AG09309 (cell line): ENCODE data around the gene VWA1.

ENCODE experiments used
- DNase-seq: peaks from one replicate; pipeline ENCODE4 v3.0.0-alpha.2; 2010; ENCODE audit warnings: low read depth
- H3K4me3 ChIP-seq: 2 replicates; pipeline ENCODE4 v1.5.1; 2011; ENCODE audit warnings: mild to moderate bottlenecking, low read depth, low read length, moderate library complexity; ENCODE audit not compliant: control insufficient read depth
- TF ChIP-seq, protein P1 (sequence below): IDR thresholded peaks from 2 replicates; pipeline ENCODE4 v1.5.1; 2011; ENCODE audit warnings: mild to moderate bottlenecking, low read depth, low read length, inconsistent platforms; ENCODE audit not compliant: insufficient read depth, control insufficient read depth; ENCODE audit errors: missing control alignments

VWA1 gene

DNA sequence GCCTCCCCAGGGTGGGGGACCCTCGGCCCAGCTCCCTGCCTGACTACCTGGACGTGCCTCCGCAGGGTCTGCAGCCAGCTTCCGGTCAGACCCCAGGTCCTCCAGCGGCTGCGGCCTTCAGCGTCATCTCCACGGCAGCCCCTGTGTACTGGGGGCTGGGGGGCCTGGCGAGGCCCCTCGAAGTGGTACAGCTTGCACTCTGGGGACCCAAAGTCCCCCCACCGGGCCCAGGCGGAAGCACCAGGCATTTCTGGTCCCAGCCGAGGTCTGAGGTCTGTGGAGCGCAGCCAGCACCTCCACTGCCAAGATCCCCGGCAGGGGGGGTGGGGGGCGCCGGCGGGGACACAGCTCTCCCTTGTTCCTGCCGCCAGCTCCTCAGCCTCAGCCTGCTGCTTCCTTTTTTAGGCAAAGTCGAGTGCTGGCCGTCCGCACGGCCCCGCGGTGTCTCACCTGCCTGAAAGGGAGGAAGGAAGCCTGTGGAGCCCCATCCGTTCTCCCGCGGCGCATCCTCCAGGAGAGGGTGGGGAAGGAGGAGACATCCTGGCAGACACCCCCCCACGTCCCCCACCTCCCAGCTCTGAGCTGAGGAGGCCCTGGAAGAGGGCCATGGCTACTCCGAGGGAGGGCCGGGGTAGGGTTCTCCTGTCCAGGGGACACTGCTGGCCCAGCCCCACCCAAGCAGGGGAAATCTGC is 1.2 kb upstream of the VWA1 start:
- DNase-seq = no peak
- H3K4me3 ChIP-seq = no peak overlapping the region
- TF ChIP-seq, protein P1, sequence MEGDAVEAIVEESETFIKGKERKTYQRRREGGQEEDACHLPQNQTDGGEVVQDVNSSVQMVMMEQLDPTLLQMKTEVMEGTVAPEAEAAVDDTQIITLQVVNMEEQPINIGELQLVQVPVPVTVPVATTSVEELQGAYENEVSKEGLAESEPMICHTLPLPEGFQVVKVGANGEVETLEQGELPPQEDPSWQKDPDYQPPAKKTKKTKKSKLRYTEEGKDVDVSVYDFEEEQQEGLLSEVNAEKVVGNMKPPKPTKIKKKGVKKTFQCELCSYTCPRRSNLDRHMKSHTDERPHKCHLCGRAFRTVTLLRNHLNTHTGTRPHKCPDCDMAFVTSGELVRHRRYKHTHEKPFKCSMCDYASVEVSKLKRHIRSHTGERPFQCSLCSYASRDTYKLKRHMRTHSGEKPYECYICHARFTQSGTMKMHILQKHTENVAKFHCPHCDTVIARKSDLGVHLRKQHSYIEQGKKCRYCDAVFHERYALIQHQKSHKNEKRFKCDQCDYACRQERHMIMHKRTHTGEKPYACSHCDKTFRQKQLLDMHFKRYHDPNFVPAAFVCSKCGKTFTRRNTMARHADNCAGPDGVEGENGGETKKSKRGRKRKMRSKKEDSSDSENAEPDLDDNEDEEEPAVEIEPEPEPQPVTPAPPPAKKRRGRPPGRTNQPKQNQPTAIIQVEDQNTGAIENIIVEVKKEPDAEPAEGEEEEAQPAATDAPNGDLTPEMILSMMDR = no peak

DNA sequence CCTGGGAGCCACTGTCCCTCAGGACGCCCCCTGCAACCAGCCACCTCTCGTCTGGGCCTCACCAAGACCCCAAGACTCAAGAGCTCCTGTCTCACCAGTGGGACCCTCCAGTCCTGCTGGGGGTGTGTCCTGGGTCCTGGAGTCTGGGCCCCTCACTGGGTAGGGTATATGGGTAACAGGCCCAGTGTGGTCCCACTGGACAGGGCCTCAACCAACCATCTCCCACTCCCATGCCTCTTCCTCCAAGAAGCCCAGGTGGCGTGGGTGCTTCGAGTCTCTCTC is 725 bp upstream of the VWA1 start:
- H3K4me3 ChIP-seq = no peak overlapping the region
- TF ChIP-seq, protein P1 = no peak
- no peak for DNase-seq

DNA sequence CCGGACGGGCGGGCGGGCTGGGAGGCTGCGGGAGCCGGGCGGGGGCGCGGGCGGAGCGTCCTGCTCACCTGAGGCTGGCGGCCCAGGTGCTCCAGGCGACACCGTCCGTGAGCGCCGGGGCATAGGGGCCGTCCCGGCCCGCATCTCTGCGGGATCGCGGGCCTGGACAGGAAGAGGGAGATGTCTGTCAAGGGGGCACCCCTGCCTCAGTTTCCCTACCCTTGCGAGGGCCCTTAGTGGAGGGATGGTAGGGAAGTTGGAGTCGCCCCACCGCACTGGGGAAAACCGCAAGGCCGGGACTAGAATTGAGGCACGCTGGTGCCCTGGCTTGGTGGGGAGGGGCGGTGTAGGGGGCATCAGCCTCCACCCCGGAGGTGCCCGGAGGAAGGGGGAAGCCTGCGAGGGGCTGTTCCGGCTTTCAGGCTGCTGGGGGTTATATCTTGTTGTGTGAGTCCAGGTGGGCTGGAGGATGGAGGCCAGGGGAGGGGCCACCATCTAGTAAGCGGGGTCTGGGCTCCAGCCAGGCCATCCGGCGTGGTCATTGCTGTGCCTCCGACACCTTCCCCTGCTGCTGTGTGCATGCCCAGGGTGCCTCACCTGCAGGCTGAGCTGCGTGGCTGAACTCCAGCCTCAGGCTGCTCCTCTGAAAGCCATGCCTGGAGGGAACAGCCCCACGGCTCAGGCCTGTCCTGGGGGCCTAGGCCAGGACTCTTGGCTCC is 580 bp downstream of the VWA1 start:
- H3K4me3 ChIP-seq = peak overlapping the region; percentile 24
- DNase-seq = no peak
- TF ChIP-seq, protein P1 = no peak

DNA sequence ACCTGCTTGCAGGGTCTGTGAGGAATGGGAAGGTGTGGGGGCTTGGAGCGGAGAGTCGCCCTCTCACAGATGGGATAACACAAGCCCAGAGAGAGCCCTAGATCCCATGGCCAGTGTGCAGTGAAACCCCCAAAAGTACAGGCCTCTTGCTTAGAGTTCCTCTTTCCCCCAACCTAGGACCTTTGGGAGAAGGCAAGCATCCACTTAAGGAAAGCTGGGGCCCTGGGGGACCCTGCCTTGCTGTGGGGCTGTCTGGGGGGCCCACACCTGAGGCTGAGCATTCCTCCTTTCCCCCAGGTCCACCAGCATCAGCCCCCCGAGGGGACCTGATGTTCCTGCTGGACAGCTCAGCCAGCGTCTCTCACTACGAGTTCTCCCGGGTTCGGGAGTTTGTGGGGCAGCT is 1.1 kb downstream of the VWA1 start:
- no peak overlapping the region for H3K4me3 ChIP-seq
- no peak for DNase-seq
- TF ChIP-seq, protein P1 = no peak

DNA sequence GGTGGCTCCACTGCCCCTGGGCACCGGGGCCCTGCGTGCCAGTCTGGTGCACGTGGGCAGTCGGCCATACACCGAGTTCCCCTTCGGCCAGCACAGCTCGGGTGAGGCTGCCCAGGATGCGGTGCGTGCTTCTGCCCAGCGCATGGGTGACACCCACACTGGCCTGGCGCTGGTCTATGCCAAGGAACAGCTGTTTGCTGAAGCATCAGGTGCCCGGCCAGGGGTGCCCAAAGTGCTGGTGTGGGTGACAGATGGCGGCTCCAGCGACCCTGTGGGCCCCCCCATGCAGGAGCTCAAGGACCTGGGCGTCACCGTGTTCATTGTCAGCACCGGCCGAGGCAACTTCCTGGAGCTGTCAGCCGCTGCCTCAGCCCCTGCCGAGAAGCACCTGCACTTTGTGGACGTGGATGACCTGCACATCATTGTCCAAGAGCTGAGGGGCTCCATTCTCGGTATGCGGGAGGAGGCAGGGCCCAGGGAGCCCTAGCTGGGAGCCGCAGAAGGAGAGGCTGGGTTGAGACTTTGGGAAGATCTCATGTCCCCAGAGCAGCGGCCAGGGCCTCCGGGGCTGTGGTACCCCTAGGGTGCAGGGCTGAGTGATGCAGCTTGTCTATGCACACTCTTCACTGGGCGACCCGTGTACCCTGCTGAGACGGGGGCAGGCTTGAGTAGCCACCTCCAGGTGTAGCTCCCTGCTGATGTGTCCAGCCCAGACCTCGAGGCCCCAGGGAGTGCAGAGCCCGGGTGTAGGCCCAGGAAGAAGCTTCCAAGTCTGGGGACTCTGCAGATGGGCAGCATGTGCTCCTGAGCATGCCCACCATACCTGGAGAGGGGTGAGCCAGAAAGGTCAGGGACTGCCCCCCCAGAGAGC is 1.8 kb downstream of the VWA1 start:
- TF ChIP-seq, protein P1 = no peak
- DNase-seq = no peak
- no peak overlapping the region for H3K4me3 ChIP-seq

DNA sequence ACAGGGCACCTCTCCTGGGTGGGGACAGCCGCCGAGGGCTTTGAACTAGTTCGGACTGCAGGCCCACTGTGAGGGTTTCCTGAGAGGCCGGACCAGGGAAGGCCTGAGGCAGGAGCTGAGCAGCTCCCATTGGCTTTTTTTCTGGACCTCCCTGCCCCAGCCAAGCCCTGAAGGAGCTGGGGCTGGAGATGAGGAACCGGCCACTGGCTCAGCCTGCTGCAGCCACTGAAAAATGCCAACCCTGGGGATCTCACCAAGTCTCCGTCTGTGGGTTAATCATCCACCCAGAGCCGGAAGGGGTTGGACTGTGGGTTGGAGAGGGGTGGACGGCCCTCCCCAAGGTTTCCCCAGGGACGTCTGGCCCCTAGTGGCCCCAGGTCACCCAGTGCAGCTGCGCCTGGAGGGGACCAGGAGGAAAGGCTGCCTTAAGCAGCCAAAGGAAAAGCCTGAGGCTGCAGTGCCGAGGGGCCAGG is 2.5 kb downstream of the VWA1 start:
- no peak for DNase-seq
- H3K4me3 ChIP-seq = no peak overlapping the region
- TF ChIP-seq, protein P1 = no peak
